ENCODE measurements around the gene PCDHGB5. TPM values are rescaled to one million over a fixed set of nuclear protein-coding genes. Genes with fewer than 3 reads are reported as not detected.

Gene PCDHGB5
- total RNA-seq, 1 donor from 2014 or later: 15.0 TPM

Other genes starting within 250 kb of the PCDHGB5 start
- not detected for gene PCDHB6, start 247.9 kb upstream of the PCDHGB5 start, total RNA-seq
- 0.98 TPM for gene PCDHB7, start 225.3 kb upstream of the PCDHGB5 start, total RNA-seq
- gene PCDHB8, start 220.2 kb upstream of the PCDHGB5 start, total RNA-seq: 0.25 TPM
- 12.3 TPM for gene PCDHB16, start 215.6 kb upstream of the PCDHGB5 start, total RNA-seq
- gene PCDHB9, start 210.8 kb upstream of the PCDHGB5 start, total RNA-seq: 3.7 TPM
- 3.2 TPM for gene PCDHB10, start 205.6 kb upstream of the PCDHGB5 start, total RNA-seq
- 2.2 TPM for gene PCDHB11, start 198.3 kb upstream of the PCDHGB5 start, total RNA-seq
- 2.5 TPM for gene PCDHB12, start 189.2 kb upstream of the PCDHGB5 start, total RNA-seq
- gene PCDHB13, start 184.0 kb upstream of the PCDHGB5 start, total RNA-seq: 3.7 TPM
- gene PCDHB14, start 174.6 kb upstream of the PCDHGB5 start, total RNA-seq: 4.2 TPM
- gene PCDHB15, start 152.6 kb upstream of the PCDHGB5 start, total RNA-seq: 3.2 TPM
- not detected for gene SLC25A2, start 93.9 kb upstream of the PCDHGB5 start, total RNA-seq
- 53.8 TPM for gene TAF7, start 77.2 kb upstream of the PCDHGB5 start, total RNA-seq
- gene PCDHGA1, start 67.4 kb upstream of the PCDHGB5 start, total RNA-seq: not detected
- 6.1 TPM for gene PCDHGA2, start 59.2 kb upstream of the PCDHGB5 start, total RNA-seq
- gene PCDHGA3, start 54.1 kb upstream of the PCDHGB5 start, total RNA-seq: 3.4 TPM
- gene PCDHGB1, start 47.8 kb upstream of the PCDHGB5 start, total RNA-seq: 3.9 TPM
- gene PCDHGA4, start 42.9 kb upstream of the PCDHGB5 start, total RNA-seq: 3.9 TPM
- gene PCDHGB2, start 38.0 kb upstream of the PCDHGB5 start, total RNA-seq: 8.3 TPM
- 8.6 TPM for gene PCDHGA5, start 33.8 kb upstream of the PCDHGB5 start, total RNA-seq
- 5.4 TPM for gene PCDHGB3, start 27.7 kb upstream of the PCDHGB5 start, total RNA-seq
- 6.4 TPM for gene PCDHGA6, start 24.1 kb upstream of the PCDHGB5 start, total RNA-seq
- gene PCDHGA7, start 15.2 kb upstream of the PCDHGB5 start, total RNA-seq: 5.2 TPM
- gene PCDHGB4, start 10.2 kb upstream of the PCDHGB5 start, total RNA-seq: 10.3 TPM
- gene PCDHGA8, start 5.3 kb upstream of the PCDHGB5 start, total RNA-seq: 6.4 TPM
- 8.8 TPM for gene PCDHGA9, start 4.8 kb downstream of the PCDHGB5 start, total RNA-seq
- 12.5 TPM for gene PCDHGB6, start 10.1 kb downstream of the PCDHGB5 start, total RNA-seq
- gene PCDHGA10, start 15.0 kb downstream of the PCDHGB5 start, total RNA-seq: 10.6 TPM
- 14.2 TPM for gene PCDHGB7, start 19.7 kb downstream of the PCDHGB5 start, total RNA-seq
- 6.6 TPM for gene PCDHGA11, start 23.1 kb downstream of the PCDHGB5 start, total RNA-seq
- 10.6 TPM for gene PCDHGA12, start 32.6 kb downstream of the PCDHGB5 start, total RNA-seq
- gene PCDHGC3, start 78.0 kb downstream of the PCDHGB5 start, total RNA-seq: 78.3 TPM
- gene PCDHGC4, start 87.1 kb downstream of the PCDHGB5 start, total RNA-seq: 4.9 TPM
- 3.4 TPM for gene PCDHGC5, start 91.1 kb downstream of the PCDHGB5 start, total RNA-seq
- 64.1 TPM for gene DIAPH1, start 221.1 kb downstream of the PCDHGB5 start, total RNA-seq
- gene HDAC3, start 238.9 kb downstream of the PCDHGB5 start, total RNA-seq: 44.7 TPM
- gene RELL2, start 239.1 kb downstream of the PCDHGB5 start, total RNA-seq: 5.6 TPM